ENCODE results near the gene MYOF.

The MYOF gene

DNA sequence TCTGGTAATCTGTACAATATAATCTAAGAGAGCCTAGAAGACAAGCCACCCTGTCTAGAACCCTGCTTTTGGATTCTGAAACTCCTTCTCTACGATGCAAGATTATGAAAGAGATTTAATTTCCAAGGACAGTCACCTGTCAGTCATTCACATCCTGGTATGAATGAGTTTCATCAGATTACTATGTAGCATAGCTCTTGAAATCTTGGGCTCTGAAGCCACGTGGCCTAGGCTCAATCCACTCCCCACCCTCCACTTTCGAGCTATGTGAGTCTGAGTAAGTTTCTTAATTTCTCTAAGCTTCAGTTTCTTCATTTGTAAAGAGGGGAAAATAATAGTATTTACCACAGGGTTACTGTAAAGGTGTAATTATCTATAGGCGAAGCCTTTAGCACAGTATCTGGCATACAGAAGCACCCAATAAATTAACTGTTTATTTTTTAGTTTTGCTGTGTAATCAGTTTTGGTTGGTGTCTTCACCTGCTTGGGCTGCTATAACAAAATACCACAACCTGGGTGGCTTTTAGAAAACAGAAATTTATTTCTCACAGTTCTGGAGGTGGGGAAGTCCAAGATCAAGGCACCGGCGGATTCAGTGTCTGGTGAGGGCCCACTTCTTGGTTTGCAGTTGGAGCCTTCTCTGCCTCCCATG is 71.3 kb downstream of the MYOF start:
- Mint-ChIP-seq H3K27ac (no peak overlapping the region), H3K36me3 (ENCODE audit: low read depth) (peaks cover 12% of the 10 kb centered on the region), H3K9me3 (no peaks in the 10 kb centered on the region), H3K27me3 (no peaks in the 10 kb centered on the region), H3K4me3 (no peak overlapping the region), H3K4me1 (peaks cover 49% of the 10 kb centered on the region)
- DNase-seq (no peak), ATAC-seq (peak; percentile 44)

DNA sequence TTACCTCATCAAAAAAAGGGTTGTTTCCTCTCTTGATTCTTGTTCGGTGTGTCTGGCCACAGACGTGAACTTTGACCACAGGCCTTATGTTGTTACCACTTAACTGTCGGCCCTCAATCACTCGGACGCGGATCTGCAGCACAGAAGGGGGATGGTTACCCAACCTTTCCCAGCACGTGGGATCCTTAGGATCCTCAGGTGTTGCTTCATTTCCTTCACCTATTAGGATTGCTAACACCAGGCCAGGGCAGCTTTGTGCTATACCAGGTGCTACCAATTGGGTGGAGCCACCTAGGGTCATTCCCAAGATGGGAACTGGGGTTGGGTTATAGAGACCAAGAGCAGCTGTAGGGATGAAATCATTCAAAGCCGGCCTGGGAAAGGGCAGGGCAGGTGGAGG is 73.4 kb downstream of the MYOF start:
- peaks cover 39% of the 10 kb centered on the region for H3K4me1 Mint-ChIP-seq
- ATAC-seq (no peak), DNase-seq (no peak)
- peaks cover 14% of the 10 kb centered on the region for H3K36me3 Mint-ChIP-seq (ENCODE audit: low read depth)
- no peak overlapping the region for H3K4me3 Mint-ChIP-seq
- no peaks in the 10 kb centered on the region for H3K9me3 Mint-ChIP-seq
- H3K27ac Mint-ChIP-seq = no peak overlapping the region
- no peaks in the 10 kb centered on the region for H3K27me3 Mint-ChIP-seq

DNA sequence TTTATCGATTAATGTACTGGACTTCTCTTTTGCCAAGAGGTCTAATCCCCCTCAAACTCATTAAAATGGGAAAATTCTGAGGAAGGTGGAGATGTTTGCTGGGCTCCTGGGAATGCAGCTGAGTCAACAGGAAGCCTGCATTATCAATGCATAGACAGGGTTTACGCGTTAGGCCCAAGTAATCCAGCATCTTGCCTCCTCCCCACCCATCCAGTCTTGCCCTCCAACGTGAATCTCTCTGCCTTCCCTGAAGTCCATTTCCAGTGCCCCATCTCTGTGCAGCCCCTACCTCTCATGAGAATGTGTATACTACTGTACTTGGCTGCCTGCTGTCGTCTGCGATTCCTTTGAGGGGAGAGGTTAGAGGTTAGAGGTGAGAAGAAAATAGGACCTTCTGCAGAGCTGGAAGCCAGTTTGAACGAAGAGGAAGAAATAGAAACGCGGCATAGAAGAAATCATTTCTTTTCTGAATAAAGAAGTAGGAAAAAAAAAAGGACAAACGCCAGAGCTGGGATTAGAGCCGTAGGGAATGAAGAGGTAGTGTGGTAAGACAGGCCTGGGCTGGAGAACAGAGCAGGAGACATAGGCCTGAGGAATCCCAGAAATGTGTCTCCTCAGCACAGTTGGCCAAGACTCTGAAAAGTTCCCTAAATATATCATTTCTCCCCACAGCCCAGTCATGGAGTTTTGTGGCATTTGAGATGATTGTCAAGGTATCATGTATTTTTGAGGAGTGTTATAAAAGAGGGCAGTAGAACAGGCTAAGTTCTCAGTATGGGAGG is 75.6 kb downstream of the MYOF start:
- no peak for DNase-seq
- peaks cover 24% of the 10 kb centered on the region for H3K36me3 Mint-ChIP-seq (ENCODE audit: low read depth)
- H3K4me3 Mint-ChIP-seq = no peak overlapping the region
- H3K4me1 Mint-ChIP-seq = peaks cover 18% of the 10 kb centered on the region
- no peak for ATAC-seq
- no peak overlapping the region for H3K27ac Mint-ChIP-seq
- H3K9me3 Mint-ChIP-seq = no peaks in the 10 kb centered on the region
- no peaks in the 10 kb centered on the region for H3K27me3 Mint-ChIP-seq

DNA sequence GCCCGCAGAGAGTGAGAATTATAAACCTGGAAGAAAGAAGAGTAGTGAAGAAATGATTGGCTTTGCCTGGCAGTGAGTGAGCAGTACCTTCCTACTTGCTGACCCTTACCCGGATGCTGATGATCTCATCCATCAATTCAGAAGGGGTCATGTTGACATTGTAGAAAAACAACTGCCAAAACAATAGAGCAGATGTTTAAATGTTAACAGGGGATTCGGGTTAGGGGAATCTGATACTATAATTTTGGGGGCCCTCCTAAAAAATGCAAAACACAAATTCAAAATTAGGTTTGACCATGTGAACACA is 78.1 kb downstream of the MYOF start:
- Mint-ChIP-seq H3K36me3 (ENCODE audit: low read depth) (peaks cover 24% of the 10 kb centered on the region), H3K4me3 (no peak overlapping the region), H3K4me1 (no peaks in the 10 kb centered on the region), H3K27ac (no peak overlapping the region), H3K9me3 (no peaks in the 10 kb centered on the region), H3K27me3 (no peaks in the 10 kb centered on the region)
- ATAC-seq = no peak
- DNase-seq = no peak

DNA sequence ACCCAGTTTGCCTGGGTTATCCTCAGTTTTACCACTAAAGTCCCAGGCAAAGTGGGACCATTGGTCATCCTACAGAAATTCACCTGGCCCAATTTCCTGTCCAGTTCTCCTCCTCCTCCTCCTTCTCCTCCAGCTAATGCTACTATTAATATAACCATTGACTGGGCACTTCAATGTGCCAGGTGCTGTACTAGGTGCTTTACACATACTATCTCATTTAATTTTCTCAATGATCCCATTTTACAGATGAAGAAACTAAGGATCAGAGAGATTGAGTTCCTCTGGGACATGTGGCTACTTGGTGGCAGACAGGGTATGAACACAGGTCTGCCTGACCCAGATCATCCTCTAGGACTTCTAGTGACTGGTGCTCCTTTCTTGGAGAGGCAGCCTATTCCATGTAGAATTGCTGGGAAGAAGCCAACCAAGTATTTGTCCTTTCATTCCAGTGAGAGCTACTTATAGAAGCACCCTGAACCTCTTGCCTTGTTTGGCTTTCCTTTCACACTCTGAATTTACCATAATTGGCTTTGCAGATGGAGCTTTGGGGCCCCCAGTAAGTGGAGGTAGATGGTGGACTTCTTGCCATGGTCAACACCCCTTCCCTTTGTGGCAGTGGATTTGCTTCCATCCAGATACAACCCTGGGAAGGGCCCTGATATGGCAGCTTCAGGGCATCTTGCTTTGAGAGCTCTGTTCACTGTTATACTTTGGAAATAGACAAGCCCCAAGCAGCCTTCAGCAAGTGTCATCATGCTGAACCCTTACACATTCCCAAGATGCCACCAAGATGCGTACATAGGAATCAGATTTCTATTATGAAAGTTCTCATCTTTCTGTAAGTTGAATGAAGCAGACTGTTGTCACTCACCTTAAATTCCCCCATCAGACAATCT is 78.7 kb downstream of the MYOF start:
- no peak overlapping the region for H3K4me3 Mint-ChIP-seq
- peaks cover 20% of the 10 kb centered on the region for H3K36me3 Mint-ChIP-seq (ENCODE audit: low read depth)
- no peaks in the 10 kb centered on the region for H3K27me3 Mint-ChIP-seq
- H3K4me1 Mint-ChIP-seq = no peaks in the 10 kb centered on the region
- ATAC-seq = no peak
- no peaks in the 10 kb centered on the region for H3K9me3 Mint-ChIP-seq
- H3K27ac Mint-ChIP-seq = no peak overlapping the region
- DNase-seq = no peak

DNA sequence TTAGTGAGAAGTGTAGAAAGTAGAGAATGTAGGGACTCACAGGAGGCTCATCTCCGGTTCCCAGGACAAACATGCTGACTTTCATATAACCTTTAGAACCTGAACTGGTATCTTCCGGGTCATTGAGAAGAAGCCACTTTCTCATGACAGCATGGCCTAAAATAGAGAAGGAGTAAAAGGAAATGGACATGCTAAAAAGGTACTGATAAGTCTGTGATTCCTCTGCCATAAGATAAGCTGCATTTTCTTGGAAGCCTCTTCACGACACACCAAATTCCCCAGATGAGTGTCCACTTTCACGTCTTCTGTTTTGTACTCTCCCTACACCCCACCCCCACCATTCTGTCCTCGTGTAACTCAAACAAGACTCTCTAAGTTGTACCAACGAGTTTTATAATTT is 79.9 kb downstream of the MYOF start:
- H3K4me3 Mint-ChIP-seq = no peak overlapping the region
- H3K4me1 Mint-ChIP-seq = no peaks in the 10 kb centered on the region
- peaks cover 27% of the 10 kb centered on the region for H3K36me3 Mint-ChIP-seq (ENCODE audit: low read depth)
- no peak overlapping the region for H3K27ac Mint-ChIP-seq
- no peak for ATAC-seq
- H3K9me3 Mint-ChIP-seq = no peaks in the 10 kb centered on the region
- no peaks in the 10 kb centered on the region for H3K27me3 Mint-ChIP-seq
- DNase-seq = no peak

DNA sequence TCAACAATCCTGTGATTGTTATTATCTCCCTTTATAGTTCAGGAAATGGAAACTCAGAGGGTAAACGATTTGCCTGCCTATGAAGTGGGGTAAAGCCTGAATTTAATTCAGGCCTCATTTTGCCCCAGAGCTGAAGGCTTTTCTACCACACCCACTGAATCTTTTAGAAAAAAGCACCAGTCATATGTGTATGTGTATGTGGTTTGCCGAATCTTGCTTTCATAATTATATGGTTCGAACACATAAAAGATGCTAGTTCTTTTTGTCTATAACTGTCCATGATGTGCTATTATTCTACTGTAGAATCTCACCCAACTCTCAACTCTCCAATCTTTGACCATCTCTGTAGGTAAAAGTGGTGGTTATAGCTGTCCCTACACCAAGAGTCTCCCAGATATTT is 83.6 kb downstream of the MYOF start:
- DNase-seq (no peak), ATAC-seq (no peak)
- Mint-ChIP-seq H3K9me3 (no peaks in the 10 kb centered on the region), H3K27me3 (no peaks in the 10 kb centered on the region), H3K4me3 (no peak overlapping the region), H3K4me1 (no peaks in the 10 kb centered on the region), H3K27ac (no peak overlapping the region), H3K36me3 (ENCODE audit: low read depth) (peaks cover 19% of the 10 kb centered on the region)

DNA sequence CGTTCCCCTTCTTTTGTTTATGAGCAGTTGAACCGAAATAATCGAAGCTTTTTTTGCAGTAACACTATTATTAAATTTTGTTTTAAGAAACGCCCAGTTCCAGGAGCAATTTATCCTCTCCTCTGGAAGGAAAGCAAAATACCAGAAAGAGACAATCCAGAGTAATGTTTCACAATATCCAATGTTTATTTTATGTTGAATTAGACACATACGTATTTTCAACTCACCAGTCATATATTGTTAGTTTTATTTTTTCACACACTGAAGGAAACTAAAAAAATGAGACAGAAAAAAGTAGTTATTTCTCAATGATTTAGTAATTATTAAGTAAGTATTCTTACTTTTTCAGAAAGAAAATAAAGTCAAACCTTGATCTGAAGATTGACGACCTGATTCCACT is 85.1 kb downstream of the MYOF start:
- peaks cover 12% of the 10 kb centered on the region for H3K36me3 Mint-ChIP-seq (ENCODE audit: low read depth)
- no peak overlapping the region for H3K27ac Mint-ChIP-seq
- no peak overlapping the region for H3K4me3 Mint-ChIP-seq
- no peaks in the 10 kb centered on the region for H3K4me1 Mint-ChIP-seq
- DNase-seq (no peak), ATAC-seq (no peak)
- no peaks in the 10 kb centered on the region for H3K9me3 Mint-ChIP-seq
- no peaks in the 10 kb centered on the region for H3K27me3 Mint-ChIP-seq

DNA sequence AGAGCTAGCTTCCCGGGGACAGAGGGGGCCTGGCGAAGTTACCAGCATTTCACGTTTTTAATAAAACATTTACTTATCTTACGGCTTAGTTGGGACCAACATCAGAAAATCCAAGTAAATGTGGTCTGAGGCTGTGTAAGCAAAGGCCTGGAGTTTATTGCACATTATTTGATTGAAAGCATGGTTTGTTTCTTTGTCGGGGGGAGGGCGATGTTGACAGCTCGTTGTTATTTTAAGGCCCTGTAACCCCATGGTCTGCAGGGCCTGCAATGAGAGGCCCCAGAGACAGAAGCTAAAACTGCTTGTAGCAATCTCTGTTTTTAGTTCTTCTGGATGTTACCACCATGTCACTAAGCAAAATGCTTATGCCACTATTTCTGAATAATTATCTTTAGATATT is 88.9 kb downstream of the MYOF start:
- H3K4me3 Mint-ChIP-seq = no peak overlapping the region
- no peaks in the 10 kb centered on the region for H3K27me3 Mint-ChIP-seq
- ATAC-seq = no peak
- peaks cover 5% of the 10 kb centered on the region for H3K4me1 Mint-ChIP-seq
- no peak overlapping the region for H3K27ac Mint-ChIP-seq
- no peaks in the 10 kb centered on the region for H3K9me3 Mint-ChIP-seq
- DNase-seq = no peak
- H3K36me3 Mint-ChIP-seq (ENCODE audit: low read depth) = peaks cover 12% of the 10 kb centered on the region

DNA sequence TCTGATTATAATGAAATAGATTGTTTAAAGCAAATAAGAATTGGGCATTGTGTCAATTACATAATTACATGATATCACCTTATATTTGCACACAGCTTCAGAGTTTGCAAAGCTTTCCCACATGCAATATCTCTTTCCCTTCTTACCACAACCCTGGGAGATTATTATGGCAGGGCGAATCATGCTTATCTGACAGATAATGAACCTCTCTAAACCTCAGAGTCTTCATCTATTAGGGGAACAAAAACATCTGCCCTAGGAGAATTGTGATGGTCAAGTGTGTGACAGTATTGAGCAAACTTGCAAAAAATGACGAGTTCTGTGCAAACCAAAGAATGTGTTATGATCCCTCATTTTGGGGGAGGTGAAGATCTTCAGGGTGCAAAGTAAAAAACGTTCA is 90.0 kb downstream of the MYOF start:
- ATAC-seq (no peak), DNase-seq (no peak)
- peaks cover 13% of the 10 kb centered on the region for H3K4me1 Mint-ChIP-seq
- H3K27ac Mint-ChIP-seq = no peak overlapping the region
- no peaks in the 10 kb centered on the region for H3K27me3 Mint-ChIP-seq
- peaks cover 9% of the 10 kb centered on the region for H3K36me3 Mint-ChIP-seq (ENCODE audit: low read depth)
- no peaks in the 10 kb centered on the region for H3K9me3 Mint-ChIP-seq
- H3K4me3 Mint-ChIP-seq = no peak overlapping the region

DNA sequence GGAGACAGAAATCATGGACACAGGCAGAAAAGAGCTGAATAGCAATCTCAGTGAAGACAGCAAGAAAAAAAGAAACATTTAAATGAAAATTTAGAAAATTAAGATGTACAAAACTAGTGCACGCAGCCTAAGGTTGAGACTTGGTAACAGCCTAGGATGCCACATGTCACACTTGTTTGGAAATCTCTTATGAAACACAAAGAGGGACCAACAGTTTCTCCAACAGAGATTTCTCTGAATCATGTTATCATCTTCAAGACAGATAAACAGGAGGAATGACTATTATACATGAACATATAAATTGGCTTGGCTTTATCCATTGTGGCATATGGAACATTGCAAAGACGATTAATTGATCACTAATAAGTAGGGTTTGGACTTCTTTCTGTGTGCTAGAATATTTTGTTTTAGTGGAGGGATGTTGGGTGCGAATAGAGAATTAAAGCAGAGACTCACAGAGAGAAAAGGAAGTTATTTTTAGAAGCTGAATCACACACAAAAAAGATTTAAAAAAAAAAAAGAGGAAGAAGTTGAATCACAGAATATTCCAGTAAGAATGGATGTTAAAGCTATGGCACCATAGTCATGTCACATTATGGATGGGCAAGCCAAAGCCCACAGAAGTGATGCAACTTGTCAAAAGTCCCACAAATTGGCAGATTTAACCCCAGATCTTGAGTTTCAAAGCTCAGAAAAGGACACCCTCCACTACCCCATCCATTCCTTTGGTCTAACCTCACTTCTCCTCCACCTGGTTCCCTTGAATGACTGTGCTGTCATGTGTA is 91.6 kb downstream of the MYOF start:
- no peaks in the 10 kb centered on the region for H3K9me3 Mint-ChIP-seq
- H3K27me3 Mint-ChIP-seq = no peaks in the 10 kb centered on the region
- ATAC-seq (no peak), DNase-seq (no peak)
- H3K4me1 Mint-ChIP-seq = peaks cover 22% of the 10 kb centered on the region
- peaks cover 8% of the 10 kb centered on the region for H3K36me3 Mint-ChIP-seq (ENCODE audit: low read depth)
- H3K27ac Mint-ChIP-seq = peak overlapping the region; percentile 19
- no peak overlapping the region for H3K4me3 Mint-ChIP-seq

DNA sequence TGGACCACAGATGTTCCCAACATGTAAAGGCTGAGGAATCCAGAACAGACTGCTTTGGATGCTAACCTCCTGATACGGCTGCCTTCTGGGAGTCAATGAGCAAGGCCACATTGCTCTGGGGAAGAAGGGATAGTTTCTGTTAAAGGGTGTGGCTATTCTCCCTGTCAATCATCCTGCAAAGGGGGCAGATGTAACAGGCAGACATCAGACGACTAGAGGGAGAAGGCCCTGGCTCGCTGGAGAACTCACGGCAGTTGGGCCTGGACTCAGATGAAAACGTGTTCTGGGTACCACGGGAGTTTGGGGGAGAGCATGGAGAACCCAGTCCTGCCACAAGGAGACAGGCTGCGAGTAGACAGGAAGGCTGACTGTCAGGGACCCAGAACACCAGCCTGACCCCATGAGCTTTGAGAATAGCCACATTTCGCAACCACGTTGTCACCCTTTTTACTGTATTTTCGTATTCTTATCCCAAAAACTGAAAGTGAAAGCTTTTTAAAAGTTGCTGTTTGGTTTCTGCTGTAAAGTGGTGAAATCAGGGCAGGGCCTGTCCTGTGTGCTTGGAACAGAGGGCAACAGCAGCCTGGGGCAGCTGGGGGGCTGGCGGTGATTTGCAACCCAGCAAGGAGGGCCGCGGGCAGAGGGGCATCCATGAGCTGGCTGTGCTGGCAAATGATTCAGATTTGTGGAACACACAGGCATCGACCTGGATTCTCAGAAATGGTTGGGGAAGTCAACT is 95.3 kb downstream of the MYOF start:
- Mint-ChIP-seq H3K9me3 (no peaks in the 10 kb centered on the region), H3K4me1 (peaks cover 31% of the 10 kb centered on the region), H3K36me3 (ENCODE audit: low read depth) (peaks cover 13% of the 10 kb centered on the region), H3K27ac (peak overlapping the region; percentile 57), H3K4me3 (no peak overlapping the region), H3K27me3 (no peaks in the 10 kb centered on the region)
- ATAC-seq (peak; percentile 36), DNase-seq (no peak)

DNA sequence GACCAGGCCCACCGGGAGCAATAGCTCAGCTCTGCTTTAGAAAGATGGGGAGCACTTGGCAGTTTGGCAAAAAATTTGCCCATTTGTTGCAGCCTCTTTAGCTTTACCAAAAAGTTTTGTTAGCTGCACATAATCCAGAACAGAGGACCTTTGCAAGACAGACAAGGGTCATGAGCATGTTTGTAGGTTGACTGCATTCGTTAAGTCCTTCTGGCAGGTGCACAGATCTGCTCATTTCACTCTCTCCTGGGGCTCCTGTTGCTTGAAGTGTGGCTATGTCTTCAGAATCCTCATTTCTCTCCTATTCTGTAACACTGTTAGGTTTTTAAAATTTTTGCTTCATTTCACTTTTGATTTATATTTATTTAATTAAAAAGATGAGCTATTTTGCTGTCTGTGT is 96.8 kb downstream of the MYOF start:
- Mint-ChIP-seq H3K27me3 (no peaks in the 10 kb centered on the region), H3K36me3 (ENCODE audit: low read depth) (peaks cover 20% of the 10 kb centered on the region), H3K27ac (no peak overlapping the region), H3K4me1 (peaks cover 37% of the 10 kb centered on the region), H3K4me3 (no peak overlapping the region), H3K9me3 (no peaks in the 10 kb centered on the region)
- ATAC-seq = no peak
- no peak for DNase-seq

DNA sequence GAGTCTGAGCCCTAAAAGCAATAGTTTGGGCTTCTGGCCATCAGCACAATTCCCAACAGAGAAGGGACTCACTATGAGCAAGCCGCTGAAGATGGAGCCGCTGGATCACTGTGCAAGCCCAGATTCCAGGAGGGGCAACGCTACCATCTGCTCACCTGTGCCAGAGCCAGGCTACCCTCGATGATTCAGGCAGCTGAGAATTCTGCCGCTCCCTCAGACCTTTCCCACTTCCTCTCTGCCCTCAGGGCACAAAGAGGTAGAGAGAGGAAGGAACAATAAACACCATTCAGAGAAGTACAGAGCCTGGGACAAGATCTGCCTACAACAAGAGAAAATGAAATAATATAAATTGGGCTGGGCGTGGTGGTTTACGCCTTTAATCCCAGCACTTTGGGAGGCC is 98.1 kb downstream of the MYOF start:
- no peak overlapping the region for H3K4me3 Mint-ChIP-seq
- H3K27me3 Mint-ChIP-seq = no peaks in the 10 kb centered on the region
- no peak overlapping the region for H3K27ac Mint-ChIP-seq
- no peak for DNase-seq
- H3K9me3 Mint-ChIP-seq = no peaks in the 10 kb centered on the region
- ATAC-seq = no peak
- H3K36me3 Mint-ChIP-seq (ENCODE audit: low read depth) = peaks cover 25% of the 10 kb centered on the region
- peaks cover 49% of the 10 kb centered on the region for H3K4me1 Mint-ChIP-seq
